ENCODE data around the gene CAMKK2. TPM values are rescaled to one million over a fixed set of nuclear protein-coding genes. Genes with fewer than 3 reads are reported as not detected.
"Not testable (repeated sequence)": the region's sequence is repeated elsewhere in the genome, so short reads cannot be mapped to it uniquely, and the experiment has no call there.

Gene CAMKK2
- total RNA-seq, 1 experiment from 2014 or later, result 11.7 TPM

DNA sequence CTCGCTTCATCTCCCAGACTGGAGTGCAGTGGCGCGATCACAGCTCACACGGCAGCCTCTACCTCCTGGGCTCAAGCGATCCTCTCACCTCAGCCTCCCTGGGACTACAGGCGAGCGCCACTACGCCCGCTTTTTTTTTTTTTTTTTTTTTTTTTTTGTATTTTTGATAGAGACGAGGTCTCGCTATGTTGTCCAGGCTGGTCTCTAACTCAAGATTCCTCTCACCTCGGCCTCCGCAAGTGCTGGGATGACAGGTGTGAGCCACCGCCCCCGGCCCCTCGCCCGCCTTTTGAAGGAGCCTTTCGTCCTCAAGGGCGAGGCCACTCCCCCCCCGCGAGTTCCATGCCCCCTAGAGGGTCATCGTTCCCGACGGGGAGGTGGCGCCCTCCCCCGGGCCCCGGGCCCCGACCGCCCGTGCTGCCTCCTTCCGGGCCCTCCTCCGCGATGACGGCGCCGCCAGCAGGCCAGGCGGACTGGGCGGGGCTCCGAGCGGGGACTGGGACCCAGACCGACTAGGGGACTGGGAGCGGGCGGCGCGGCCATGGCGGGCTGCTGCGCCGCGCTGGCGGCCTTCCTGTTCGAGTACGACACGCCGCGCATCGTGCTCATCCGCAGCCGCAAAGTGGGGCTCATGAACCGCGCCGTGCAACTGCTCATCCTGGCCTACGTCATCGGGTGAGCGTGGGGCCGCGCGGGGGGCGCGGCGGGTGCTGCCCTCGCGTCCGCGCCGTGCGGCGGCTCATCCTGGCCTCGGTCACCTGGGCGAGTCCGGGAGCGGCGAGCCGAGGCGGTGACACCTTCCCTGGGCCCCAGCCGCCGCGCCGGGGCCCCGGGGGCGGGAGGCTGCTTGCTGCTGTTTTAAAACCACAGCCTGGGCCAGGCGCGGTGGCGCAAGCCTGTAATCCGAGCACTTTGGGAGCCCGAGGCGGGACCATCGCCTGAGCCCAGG lies 86.6 kb downstream of the CAMKK2 start, which contains the start of gene P2RX4:
Gene P2RX4, plus strand, starts transcription at position 506 of the 949 bp plus-strand sequence. Its CDS starts 36 bp downstream, at position 542.
- Histone ChIP-seq H4K20me1 (ENCODE audit: insufficient read depth, low read depth, low read length) (no peaks in the 10 kb centered on the region), H3K9ac (ENCODE audit: low read length) (peak within 1 kb of the TSS; percentile 98), H3K9me2 (replicated peaks; ENCODE audit: insufficient read depth, low read length) (no peaks in the 10 kb centered on the region), H3K27me3 (ENCODE audit: low read length) (no peaks in the 10 kb centered on the region), H3K36me3 (ENCODE audit: insufficient read depth, low read length) (no peaks in the 10 kb centered on the region), H2AFZ (ENCODE audit: low read length) (peak within 1 kb of the TSS; percentile 97), H3K4me3 (ENCODE audit: low read length) (peak within 1 kb of the TSS; percentile 99), H3K9me3 (ENCODE audit: low read length) (no peaks in the 10 kb centered on the region), H3K4me2 (ENCODE audit: low read depth, low read length, poor library complexity, severe bottlenecking) (peak within 1 kb of the TSS; percentile 93), H3K27ac (ENCODE audit: low read length) (peak within 1 kb of the TSS; percentile 42; the same call in 1 of the 2 replicates), H3K79me2 (ENCODE audit: low read length) (peaks cover 15% of the 10 kb centered on the region), H3K4me1 (ENCODE audit: low read length) (peaks cover 10% of the 10 kb centered on the region)
- peak; percentile 93 for DNase-seq

DNA sequence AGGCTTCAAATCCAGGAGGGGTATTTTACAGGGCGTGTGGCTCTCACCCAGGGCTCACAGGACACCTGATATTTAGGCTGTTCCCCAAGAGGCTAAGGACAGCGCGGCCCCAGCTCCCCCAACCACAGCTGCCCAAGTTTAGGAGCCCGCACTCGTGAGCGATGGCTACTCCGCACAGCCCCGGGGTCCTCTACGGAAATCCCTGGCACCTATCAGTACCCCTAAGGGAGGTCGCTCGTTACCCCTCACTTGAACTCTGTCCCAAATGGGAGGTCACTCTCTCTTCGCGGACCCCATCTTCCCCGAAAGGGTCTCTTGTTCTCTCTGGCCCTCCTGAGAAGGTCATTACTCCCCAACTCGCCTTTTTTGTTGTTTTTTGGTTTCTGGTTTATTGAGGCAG lies 87.3 kb downstream of the CAMKK2 start:
- Histone ChIP-seq H3K9me2 (replicated peaks; ENCODE audit: insufficient read depth, low read length) (no peaks in the 10 kb centered on the region), H3K9ac (ENCODE audit: low read length) (peak overlapping the region; percentile 98; the same call in 1 of the 2 replicates), H3K36me3 (ENCODE audit: insufficient read depth, low read length) (no peaks in the 10 kb centered on the region), H3K27ac (ENCODE audit: low read length) (no peak overlapping the region), H3K79me2 (ENCODE audit: low read length) (peaks cover 15% of the 10 kb centered on the region), H3K9me3 (ENCODE audit: low read length) (no peaks in the 10 kb centered on the region), H4K20me1 (ENCODE audit: insufficient read depth, low read depth, low read length) (no peaks in the 10 kb centered on the region), H3K4me2 (ENCODE audit: low read depth, low read length, poor library complexity, severe bottlenecking) (peak overlapping the region; percentile 93), H3K27me3 (ENCODE audit: low read length) (no peaks in the 10 kb centered on the region), H3K4me3 (ENCODE audit: low read length) (peak overlapping the region; percentile 99; the same call in 1 of the 2 replicates), H3K4me1 (ENCODE audit: low read length) (peaks cover 10% of the 10 kb centered on the region), H2AFZ (ENCODE audit: low read length) (no peak overlapping the region; the same call in 1 of the 2 replicates)
- no peak for DNase-seq

DNA sequence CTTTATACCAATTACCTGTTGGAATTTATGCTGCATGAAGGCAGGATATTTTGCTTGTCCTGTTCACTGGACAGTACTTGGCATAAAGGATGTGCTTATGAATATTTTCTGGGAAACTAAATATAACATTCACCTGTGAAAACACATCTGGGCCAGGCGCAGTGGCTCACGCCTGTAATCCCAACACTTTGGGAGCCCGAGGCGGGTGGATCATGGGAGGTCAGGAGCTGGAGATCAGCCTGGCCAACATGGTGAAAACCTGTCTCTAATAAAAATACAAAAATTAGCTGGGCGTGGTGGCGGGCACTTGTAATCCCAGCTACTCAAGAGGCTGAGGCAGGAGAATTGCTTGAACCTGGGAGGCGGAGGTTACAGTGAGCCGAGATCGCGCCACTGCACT lies 87.9 kb downstream of the CAMKK2 start:
- H3K9me2 ChIP-seq (replicated peaks; ENCODE audit: insufficient read depth, low read length); H3K36me3 ChIP-seq (ENCODE audit: insufficient read depth, low read length); H3K4me3 ChIP-seq (ENCODE audit: low read length); H2AFZ ChIP-seq (ENCODE audit: low read length); H4K20me1 ChIP-seq (ENCODE audit: insufficient read depth, low read depth, low read length); DNase-seq; H3K9ac ChIP-seq (ENCODE audit: low read length); H3K9me3 ChIP-seq (ENCODE audit: low read length); H3K27ac ChIP-seq (ENCODE audit: low read length); H3K27me3 ChIP-seq (ENCODE audit: low read length); H3K4me2 ChIP-seq (ENCODE audit: low read depth, low read length, poor library complexity, severe bottlenecking): not testable (repeated sequence)
- Histone ChIP-seq H3K79me2 (ENCODE audit: low read length) (peaks cover 15% of the 10 kb centered on the region), H3K4me1 (ENCODE audit: low read length) (peaks cover 10% of the 10 kb centered on the region)

DNA sequence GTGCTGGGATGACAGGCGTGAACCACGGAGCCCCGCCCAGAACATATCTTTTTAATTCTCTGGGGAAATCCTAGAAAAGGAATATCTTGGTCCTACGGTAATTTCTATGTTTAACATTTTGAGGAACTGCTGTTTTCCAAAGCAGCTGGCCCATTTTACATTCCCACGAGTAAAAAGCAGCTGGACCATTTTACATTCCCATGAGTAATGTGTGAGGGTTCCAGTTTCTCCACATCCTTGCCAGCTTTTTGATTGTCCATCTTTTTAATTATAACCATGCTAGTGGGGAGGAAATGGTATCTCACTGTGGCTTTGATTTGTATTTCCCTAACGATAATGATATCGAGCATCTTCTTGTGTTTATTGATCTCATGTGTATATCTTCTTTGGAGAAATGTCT lies 91.0 kb downstream of the CAMKK2 start:
- no peaks in the 10 kb centered on the region for H4K20me1 ChIP-seq (ENCODE audit: insufficient read depth, low read depth, low read length)
- no peaks in the 10 kb centered on the region for H3K9me3 ChIP-seq (ENCODE audit: low read length)
- H3K9ac ChIP-seq (ENCODE audit: low read length), result no peak overlapping the region
- no peak overlapping the region for H3K4me2 ChIP-seq (ENCODE audit: low read depth, low read length, poor library complexity, severe bottlenecking)
- H3K79me2 ChIP-seq (ENCODE audit: low read length), result peaks cover 2% of the 10 kb centered on the region; the same call in 1 of the 2 replicates
- H3K4me1 ChIP-seq (ENCODE audit: low read length), result peaks cover 2% of the 10 kb centered on the region
- no peaks in the 10 kb centered on the region for H3K27me3 ChIP-seq (ENCODE audit: low read length)
- DNase-seq, result no peak
- no peaks in the 10 kb centered on the region for H3K36me3 ChIP-seq (ENCODE audit: insufficient read depth, low read length)
- no peaks in the 10 kb centered on the region for H3K9me2 ChIP-seq (replicated peaks; ENCODE audit: insufficient read depth, low read length)
- H2AFZ ChIP-seq (ENCODE audit: low read length), result no peak overlapping the region
- no peak overlapping the region for H3K4me3 ChIP-seq (ENCODE audit: low read length)
- H3K27ac ChIP-seq (ENCODE audit: low read length), result no peak overlapping the region

DNA sequence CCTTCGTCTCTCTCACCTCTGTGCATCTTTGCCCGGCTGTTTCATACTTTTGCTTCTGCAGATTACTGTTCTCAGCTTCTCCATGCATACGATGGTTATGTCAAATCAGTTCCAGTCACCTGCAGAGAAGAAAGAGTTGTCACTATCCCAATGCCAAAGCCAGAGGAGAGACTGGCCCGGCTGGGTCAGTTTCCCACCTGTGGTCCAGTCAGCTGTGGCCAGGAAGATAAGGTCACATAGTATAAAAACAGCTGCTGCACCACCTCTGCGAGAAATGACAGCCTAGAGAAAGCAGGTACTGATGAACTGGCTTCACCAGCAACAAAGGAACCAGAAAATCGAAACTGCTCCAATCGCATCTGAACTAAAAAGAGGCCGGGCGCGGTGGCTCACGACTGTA lies 93.0 kb downstream of the CAMKK2 start:
- no peaks in the 10 kb centered on the region for H3K4me1 ChIP-seq (ENCODE audit: low read length)
- H2AFZ ChIP-seq (ENCODE audit: low read length), result no peak overlapping the region
- H3K9me3 ChIP-seq (ENCODE audit: low read length), result no peaks in the 10 kb centered on the region
- no peak overlapping the region for H3K4me3 ChIP-seq (ENCODE audit: low read length)
- H3K9ac ChIP-seq (ENCODE audit: low read length), result no peak overlapping the region
- H3K27ac ChIP-seq (ENCODE audit: low read length), result no peak overlapping the region
- no peaks in the 10 kb centered on the region for H3K36me3 ChIP-seq (ENCODE audit: insufficient read depth, low read length)
- no peak for DNase-seq
- no peaks in the 10 kb centered on the region for H4K20me1 ChIP-seq (ENCODE audit: insufficient read depth, low read depth, low read length)
- no peaks in the 10 kb centered on the region for H3K27me3 ChIP-seq (ENCODE audit: low read length)
- no peaks in the 10 kb centered on the region for H3K9me2 ChIP-seq (replicated peaks; ENCODE audit: insufficient read depth, low read length)
- no peaks in the 10 kb centered on the region for H3K79me2 ChIP-seq (ENCODE audit: low read length)
- H3K4me2 ChIP-seq (ENCODE audit: low read depth, low read length, poor library complexity, severe bottlenecking), result no peak overlapping the region

DNA sequence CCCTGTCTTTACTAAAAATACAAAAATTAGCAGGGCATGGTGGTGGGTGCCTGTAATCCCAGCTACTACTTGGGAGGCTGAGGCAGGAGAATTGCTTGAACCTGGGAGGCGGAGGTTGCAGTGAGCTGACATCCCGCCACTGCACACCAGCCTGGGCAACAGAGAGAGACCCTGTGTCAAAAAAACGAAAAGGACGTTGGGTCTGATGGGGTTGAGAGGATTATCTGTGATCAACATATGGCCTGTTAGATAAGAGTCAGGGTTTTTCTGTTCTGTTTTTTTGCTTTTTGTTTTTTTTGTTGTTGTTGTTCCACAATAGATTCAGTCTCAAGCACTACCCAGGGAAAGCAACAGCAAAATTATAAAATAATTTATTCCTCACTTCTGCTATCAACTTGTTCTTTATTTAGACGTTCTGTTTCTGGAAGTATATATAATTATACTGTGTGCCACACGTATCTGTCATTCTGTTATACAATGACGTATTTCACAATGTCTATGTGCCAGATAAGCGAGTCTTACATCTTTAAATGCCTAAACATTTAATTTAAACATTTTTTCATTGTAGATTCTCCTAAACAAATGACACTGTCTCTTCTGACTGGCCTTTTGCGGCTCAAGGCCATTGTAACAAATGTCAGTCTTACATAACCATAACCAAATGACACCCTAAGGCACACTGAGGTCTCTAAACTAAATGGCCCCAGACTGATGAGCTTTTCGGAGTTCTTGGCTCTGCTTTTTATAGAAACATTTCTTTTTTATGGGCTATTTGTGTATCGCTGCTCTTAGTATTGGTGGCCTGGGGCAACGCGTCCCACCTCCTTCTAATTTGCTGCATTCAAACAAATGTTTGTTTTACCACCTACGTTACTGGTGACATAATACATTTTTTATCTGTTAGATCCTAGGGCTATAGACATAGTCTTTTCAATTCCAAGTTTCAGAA lies 93.8 kb downstream of the CAMKK2 start:
- H3K9ac ChIP-seq (ENCODE audit: low read length), result no peak overlapping the region

DNA sequence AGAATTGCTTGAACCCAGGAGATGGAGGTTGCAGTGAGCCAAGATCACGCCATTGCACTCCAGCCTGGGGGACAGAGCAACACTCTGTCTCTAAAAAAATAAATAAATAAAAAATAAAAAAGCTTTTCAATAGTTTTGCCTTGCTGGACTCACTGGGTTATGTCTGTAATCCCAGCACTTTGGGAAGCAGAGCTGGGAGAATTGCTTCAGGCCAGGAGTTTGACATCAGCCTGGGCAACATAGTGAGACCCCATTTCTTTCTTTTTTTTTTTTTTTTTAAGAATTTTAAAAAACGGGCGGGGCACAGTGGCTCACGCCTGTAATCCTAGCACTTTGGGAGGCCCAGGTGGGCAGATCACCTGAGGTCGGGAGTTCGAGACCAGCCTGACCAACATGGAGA lies 95.4 kb downstream of the CAMKK2 start:
- H3K4me1 ChIP-seq (ENCODE audit: low read length); H2AFZ ChIP-seq (ENCODE audit: low read length); DNase-seq; H3K9ac ChIP-seq (ENCODE audit: low read length); H3K4me2 ChIP-seq (ENCODE audit: low read depth, low read length, poor library complexity, severe bottlenecking); H3K9me3 ChIP-seq (ENCODE audit: low read length); H3K9me2 ChIP-seq (replicated peaks; ENCODE audit: insufficient read depth, low read length); H3K4me3 ChIP-seq (ENCODE audit: low read length); H3K27me3 ChIP-seq (ENCODE audit: low read length); H3K36me3 ChIP-seq (ENCODE audit: insufficient read depth, low read length); H3K79me2 ChIP-seq (ENCODE audit: low read length); H4K20me1 ChIP-seq (ENCODE audit: insufficient read depth, low read depth, low read length); H3K27ac ChIP-seq (ENCODE audit: low read length): not testable (repeated sequence)

More for the DNA sequence above, 93.8 kb downstream of the CAMKK2 start:
- no peaks in the 10 kb centered on the region for H3K4me1 ChIP-seq (ENCODE audit: low read length)
- H3K36me3 ChIP-seq (ENCODE audit: insufficient read depth, low read length), result no peaks in the 10 kb centered on the region
- no peaks in the 10 kb centered on the region for H3K79me2 ChIP-seq (ENCODE audit: low read length)
- H2AFZ ChIP-seq (ENCODE audit: low read length), result no peak overlapping the region
- H3K27ac ChIP-seq (ENCODE audit: low read length), result no peak overlapping the region
- H3K9me3 ChIP-seq (ENCODE audit: low read length), result no peaks in the 10 kb centered on the region
- H3K4me2 ChIP-seq (ENCODE audit: low read depth, low read length, poor library complexity, severe bottlenecking), result no peak overlapping the region
- DNase-seq, result no peak
- H3K4me3 ChIP-seq (ENCODE audit: low read length), result no peak overlapping the region
- no peaks in the 10 kb centered on the region for H3K9me2 ChIP-seq (replicated peaks; ENCODE audit: insufficient read depth, low read length)
- no peaks in the 10 kb centered on the region for H4K20me1 ChIP-seq (ENCODE audit: insufficient read depth, low read depth, low read length)
- no peaks in the 10 kb centered on the region for H3K27me3 ChIP-seq (ENCODE audit: low read length)

DNA sequence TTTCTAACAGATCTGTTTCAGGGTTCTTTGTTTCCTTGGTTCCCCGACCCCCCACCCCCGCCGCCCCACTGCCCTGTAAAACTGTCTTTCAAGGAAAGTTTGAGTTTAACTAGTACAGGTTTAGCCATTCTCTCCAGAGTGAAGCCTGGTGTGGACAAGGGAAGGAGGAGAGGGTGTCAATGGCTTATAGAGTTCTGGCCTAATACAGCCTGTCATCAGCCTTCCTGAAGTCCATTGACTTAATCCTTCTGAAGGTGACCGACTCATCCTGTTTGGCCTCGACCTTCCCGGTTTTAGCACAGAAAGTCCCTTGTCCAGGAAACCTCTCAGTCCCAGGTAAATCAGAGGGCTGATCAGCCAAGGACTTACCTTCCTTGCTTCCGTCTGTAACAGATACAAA lies 97.6 kb downstream of the CAMKK2 start:
- Histone ChIP-seq H4K20me1 (ENCODE audit: insufficient read depth, low read depth, low read length) (no peaks in the 10 kb centered on the region), H3K4me3 (ENCODE audit: low read length) (no peak overlapping the region), H3K9me3 (ENCODE audit: low read length) (no peaks in the 10 kb centered on the region), H2AFZ (ENCODE audit: low read length) (no peak overlapping the region), H3K4me2 (ENCODE audit: low read depth, low read length, poor library complexity, severe bottlenecking) (no peak overlapping the region), H3K9ac (ENCODE audit: low read length) (no peak overlapping the region), H3K36me3 (ENCODE audit: insufficient read depth, low read length) (no peaks in the 10 kb centered on the region), H3K79me2 (ENCODE audit: low read length) (no peaks in the 10 kb centered on the region), H3K27me3 (ENCODE audit: low read length) (no peaks in the 10 kb centered on the region), H3K4me1 (ENCODE audit: low read length) (no peaks in the 10 kb centered on the region), H3K27ac (ENCODE audit: low read length) (no peak overlapping the region), H3K9me2 (replicated peaks; ENCODE audit: insufficient read depth, low read length) (no peaks in the 10 kb centered on the region)
- DNase-seq, result no peak

Data from Karpas-422 (cell line).